Measurements from ENCODE around the gene ERC1.
"Not testable (repeated sequence)": the region's sequence is repeated elsewhere in the genome, so short reads cannot be mapped to it uniquely, and the experiment has no call there.

Gene ERC1

DNA sequence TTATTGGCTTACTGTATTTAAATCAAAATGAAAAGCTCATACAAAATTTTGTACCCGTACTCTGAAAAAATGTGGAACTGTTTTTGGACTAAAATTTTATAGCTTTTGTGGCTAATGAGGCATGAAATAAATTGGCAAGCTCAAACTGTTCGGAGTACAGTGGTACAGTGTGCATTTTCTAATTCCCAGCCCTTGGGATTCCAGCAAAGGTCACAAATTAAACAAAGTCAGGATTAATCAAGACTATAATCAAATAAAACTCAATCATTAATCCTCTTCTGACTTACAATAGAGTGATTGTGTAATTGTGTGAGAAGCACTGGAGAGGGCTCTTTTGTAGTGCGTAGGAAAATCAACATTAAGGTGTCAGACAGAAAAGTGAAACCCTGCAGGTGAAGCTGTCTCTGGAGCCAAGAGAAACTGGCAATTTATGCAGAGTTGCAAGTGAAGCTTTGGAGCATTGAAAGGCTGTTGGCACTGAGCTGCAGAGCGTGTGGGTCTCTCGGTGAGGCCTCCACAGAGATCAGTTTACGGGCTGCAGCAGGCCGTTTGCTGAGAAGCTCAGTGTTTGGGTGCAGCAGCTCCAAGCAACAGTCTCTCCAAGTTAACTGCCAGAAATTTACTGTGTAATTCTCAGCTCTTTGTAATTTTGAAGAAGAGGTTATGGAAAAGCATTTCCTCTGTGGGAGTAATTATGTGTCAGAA lies 327.5 kb downstream of the ERC1 start:
- Mint-ChIP-seq H3K9me3 (no peaks in the 10 kb centered on the region), H3K4me1 (peaks cover 6% of the 10 kb centered on the region), H3K27me3 (no peaks in the 10 kb centered on the region), H3K27ac (no peak overlapping the region), H3K4me3 (no peak overlapping the region)
- no peak for ATAC-seq
- no peak for DNase-seq

DNA sequence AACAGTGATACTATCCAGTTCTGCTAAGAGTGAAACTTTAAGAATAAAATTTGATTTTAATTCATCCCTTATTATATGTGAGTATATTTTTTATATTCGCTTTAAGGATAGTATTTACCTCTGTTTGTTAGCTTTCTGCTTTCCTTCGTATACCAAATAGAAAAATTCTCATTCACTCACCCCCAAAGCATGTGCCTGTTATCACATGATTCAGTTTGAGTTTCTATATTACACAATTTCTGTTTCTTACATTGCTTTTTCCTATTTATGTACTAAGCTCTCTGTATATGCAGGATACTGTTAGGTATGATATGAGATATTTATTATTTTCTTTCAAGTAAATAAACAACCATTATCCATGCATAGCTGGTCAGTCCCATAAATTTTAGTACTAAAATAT lies 328.2 kb downstream of the ERC1 start:
- no peaks in the 10 kb centered on the region for H3K27me3 Mint-ChIP-seq
- H3K4me1 Mint-ChIP-seq: peaks cover 6% of the 10 kb centered on the region
- no peak overlapping the region for H3K4me3 Mint-ChIP-seq
- DNase-seq: no peak
- no peak overlapping the region for H3K27ac Mint-ChIP-seq
- no peak for ATAC-seq
- H3K9me3 Mint-ChIP-seq: no peaks in the 10 kb centered on the region

DNA sequence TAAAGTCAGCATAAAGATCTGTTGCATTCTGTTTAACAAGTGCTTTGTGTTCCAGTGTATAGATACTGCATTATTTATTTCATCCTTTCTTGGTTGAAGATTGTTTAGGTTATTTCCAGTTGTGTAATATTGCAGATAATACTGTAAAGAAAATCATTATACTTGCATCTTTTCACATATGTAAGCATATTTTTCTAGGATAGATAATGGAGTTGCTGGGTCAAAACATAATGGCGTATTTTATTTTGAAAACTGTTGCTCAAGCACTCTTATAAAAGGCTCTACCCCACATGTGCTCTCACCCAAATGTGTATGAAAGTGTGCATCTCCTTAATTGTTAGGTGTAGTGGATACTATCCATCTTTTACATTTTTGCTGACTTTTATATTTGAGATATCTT lies 329.0 kb downstream of the ERC1 start:
- H3K27ac Mint-ChIP-seq: no peak overlapping the region
- H3K9me3 Mint-ChIP-seq: no peaks in the 10 kb centered on the region
- H3K27me3 Mint-ChIP-seq: no peaks in the 10 kb centered on the region
- DNase-seq (no peak), ATAC-seq (no peak)
- peaks cover 6% of the 10 kb centered on the region for H3K4me1 Mint-ChIP-seq
- H3K4me3 Mint-ChIP-seq: no peak overlapping the region

- no peaks in the 10 kb centered on the region for H3K9me3 Mint-ChIP-seq
- H3K27ac Mint-ChIP-seq: no peak overlapping the region
- H3K27me3 Mint-ChIP-seq: no peaks in the 10 kb centered on the region
- DNase-seq: no peak
- H3K4me1 Mint-ChIP-seq: peaks cover 6% of the 10 kb centered on the region
- ATAC-seq: no peak
- H3K4me3 Mint-ChIP-seq: no peak overlapping the region
These were observed 331.8 kb downstream of the ERC1 start for GRCh38 chr12:1322821-1323220.

GRCh38 chr12:1324099-1324498 lies 333.1 kb downstream of the ERC1 start:
- no peaks in the 10 kb centered on the region for H3K27me3 Mint-ChIP-seq
- no peak overlapping the region for H3K4me3 Mint-ChIP-seq
- H3K4me1 Mint-ChIP-seq: peaks cover 6% of the 10 kb centered on the region
- no peak for DNase-seq
- no peak overlapping the region for H3K27ac Mint-ChIP-seq
- H3K9me3 Mint-ChIP-seq: no peaks in the 10 kb centered on the region
- no peak for ATAC-seq

GRCh38 chr12:1324910-1325309 lies 333.9 kb downstream of the ERC1 start:
- H3K27ac Mint-ChIP-seq: no peak overlapping the region
- H3K4me1 Mint-ChIP-seq: peaks cover 6% of the 10 kb centered on the region
- H3K9me3 Mint-ChIP-seq: no peaks in the 10 kb centered on the region
- H3K27me3 Mint-ChIP-seq: no peaks in the 10 kb centered on the region
- H3K4me3 Mint-ChIP-seq: no peak overlapping the region
- no peak for ATAC-seq
- DNase-seq: no peak

GRCh38 chr12:1325666-1326065 lies 334.6 kb downstream of the ERC1 start:
- peaks cover 6% of the 10 kb centered on the region for H3K4me1 Mint-ChIP-seq

DNA sequence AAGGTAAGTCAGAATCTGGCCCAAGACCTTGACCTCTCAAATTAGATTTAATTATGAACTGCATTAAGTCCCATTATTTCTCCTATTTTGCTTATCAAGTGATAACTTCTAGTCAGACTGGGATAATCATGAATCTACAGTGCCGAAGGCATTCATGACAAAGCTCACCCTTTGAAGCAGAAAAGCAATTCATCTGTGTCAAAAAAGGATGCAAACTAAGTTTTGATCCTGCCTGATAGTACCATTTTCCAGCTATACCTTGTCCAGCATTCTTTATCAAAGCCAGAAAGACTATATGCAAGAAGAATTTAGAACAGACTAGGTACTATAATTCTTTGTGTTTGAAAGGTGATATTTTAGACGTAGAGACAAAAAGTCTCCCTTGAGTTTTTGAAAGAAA lies 335.2 kb downstream of the ERC1 start:
- no peaks in the 10 kb centered on the region for H3K9me3 Mint-ChIP-seq
- H3K27ac Mint-ChIP-seq: no peak overlapping the region
- peaks cover 6% of the 10 kb centered on the region for H3K4me1 Mint-ChIP-seq
- ATAC-seq (no peak), DNase-seq (no peak)
- no peaks in the 10 kb centered on the region for H3K27me3 Mint-ChIP-seq
- H3K4me3 Mint-ChIP-seq: no peak overlapping the region

More at GRCh38 chr12:1325666-1326065, 334.6 kb downstream of the ERC1 start:
- no peaks in the 10 kb centered on the region for H3K9me3 Mint-ChIP-seq
- no peak overlapping the region for H3K4me3 Mint-ChIP-seq
- H3K27ac Mint-ChIP-seq: no peak overlapping the region
- H3K27me3 Mint-ChIP-seq: no peaks in the 10 kb centered on the region
- DNase-seq (no peak), ATAC-seq (peak; percentile 91)

DNA sequence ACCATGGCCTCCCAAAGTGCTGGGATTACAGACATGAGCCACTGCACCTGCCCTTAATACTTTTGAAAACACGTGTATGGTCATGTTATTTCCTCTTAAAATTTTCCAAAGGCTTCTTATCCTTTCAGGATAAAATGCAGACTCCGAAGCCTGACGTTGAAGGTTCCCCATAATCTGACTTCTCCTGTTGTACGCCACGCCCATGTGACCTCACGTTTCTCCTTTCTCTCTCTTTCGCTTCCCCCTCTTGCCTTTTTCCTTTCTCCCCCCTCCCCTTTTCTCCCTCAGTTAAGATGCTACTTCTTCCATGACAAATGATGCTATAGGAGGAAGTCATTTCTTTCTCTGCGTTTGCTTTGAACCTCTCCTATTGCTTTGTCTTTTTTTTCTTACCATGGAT lies 337.4 kb downstream of the ERC1 start:
- Mint-ChIP-seq H3K27me3 (no peaks in the 10 kb centered on the region), H3K27ac (no peak overlapping the region), H3K4me1 (no peaks in the 10 kb centered on the region), H3K4me3 (no peak overlapping the region), H3K9me3 (no peaks in the 10 kb centered on the region)
- DNase-seq: no peak
- no peak for ATAC-seq

- ATAC-seq (no peak), DNase-seq (no peak)
- no peak overlapping the region for H3K27ac Mint-ChIP-seq
- no peak overlapping the region for H3K4me3 Mint-ChIP-seq
- no peaks in the 10 kb centered on the region for H3K27me3 Mint-ChIP-seq
- H3K4me1 Mint-ChIP-seq: no peaks in the 10 kb centered on the region
- H3K9me3 Mint-ChIP-seq: peaks cover 0 to 8% of the 10 kb centered on the region in 2 donors
These were observed 338.9 kb downstream of the ERC1 start for GRCh38 chr12:1329784-1330476.

DNA sequence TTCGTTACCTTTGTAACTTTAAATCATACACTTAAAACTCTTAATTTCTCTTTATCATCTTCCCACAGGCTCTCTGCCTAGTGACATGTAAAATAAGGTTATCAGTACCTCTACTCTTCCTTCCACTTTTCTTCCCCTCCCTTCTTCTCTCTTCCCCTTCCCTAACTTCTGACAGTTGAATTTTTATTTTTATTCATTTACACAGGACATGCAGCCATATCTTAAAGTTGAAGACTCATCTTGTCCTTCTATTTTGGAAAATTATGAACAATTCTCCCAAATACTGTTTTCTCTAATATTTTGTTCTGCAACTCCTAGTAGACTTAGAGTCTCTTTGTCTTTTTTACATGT lies 339.4 kb downstream of the ERC1 start:
- Mint-ChIP-seq H3K4me1 (no peaks in the 10 kb centered on the region), H3K4me3 (no peak overlapping the region), H3K27me3 (no peaks in the 10 kb centered on the region), H3K27ac (no peak overlapping the region), H3K9me3 (peaks cover 0 to 8% of the 10 kb centered on the region in 2 donors)
- DNase-seq: no peak
- ATAC-seq: no peak

DNA sequence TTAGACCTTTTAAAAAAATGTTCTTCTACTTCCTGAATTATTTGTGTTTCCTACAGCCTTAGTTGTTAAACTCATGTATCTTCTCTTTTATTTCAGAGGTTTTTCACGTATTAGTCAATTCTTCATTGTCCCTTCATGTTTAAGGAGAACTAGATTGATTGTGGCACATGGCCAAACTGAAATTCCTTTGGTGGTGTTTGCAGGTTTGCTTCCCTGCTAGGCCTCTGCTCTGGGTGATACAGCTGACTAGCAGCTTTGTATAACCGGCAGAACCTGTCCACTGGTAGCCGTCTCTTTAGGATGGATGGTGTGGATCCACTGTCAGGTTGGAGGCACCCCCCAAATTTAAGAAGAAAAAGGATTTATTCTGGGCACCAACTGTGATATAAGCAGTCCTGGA lies 341.3 kb downstream of the ERC1 start:
- Mint-ChIP-seq H3K9me3 (peaks cover 0 to 8% of the 10 kb centered on the region in 2 donors), H3K4me1 (no peaks in the 10 kb centered on the region), H3K27me3 (no peaks in the 10 kb centered on the region), H3K4me3 (no peak overlapping the region), H3K27ac (no peak overlapping the region)
- ATAC-seq (no peak), DNase-seq (no peak)

DNA sequence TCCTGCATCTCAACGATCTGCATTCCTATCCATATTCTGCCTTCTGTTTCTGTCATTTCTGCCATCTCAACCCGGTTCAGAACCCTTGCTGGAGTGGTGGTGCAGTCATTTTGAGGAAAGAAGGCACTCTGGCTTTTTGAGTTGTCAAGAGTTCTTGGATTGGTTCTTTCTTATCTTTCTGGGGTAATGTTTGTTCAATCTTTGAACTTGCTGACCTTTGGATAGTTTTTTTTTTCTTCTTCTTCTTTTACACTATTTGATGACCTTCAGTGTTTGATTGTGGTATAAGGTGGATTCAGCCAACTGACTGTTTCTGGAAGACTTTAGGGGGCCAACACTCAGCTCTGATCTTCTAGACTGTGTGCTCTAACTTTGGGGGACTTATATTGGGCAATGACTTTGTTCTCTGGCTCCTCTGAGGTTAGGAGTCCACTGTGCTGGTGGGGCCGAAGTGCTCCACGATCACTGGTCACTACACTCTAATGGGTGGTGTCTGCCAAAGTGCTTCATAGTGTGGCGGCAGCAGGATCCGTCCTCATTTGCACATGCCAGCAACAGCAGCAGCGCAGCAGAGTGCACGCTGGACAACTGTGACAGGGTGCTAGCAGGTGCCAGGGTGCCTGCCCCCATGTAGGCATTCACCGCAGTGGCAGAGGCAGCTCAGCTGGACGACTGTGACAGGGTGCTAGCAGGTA lies 347.6 kb downstream of the ERC1 start:
- Mint-ChIP-seq H3K9me3 (peaks cover 0 to 8% of the 10 kb centered on the region in 2 donors), H3K27me3 (no peaks in the 10 kb centered on the region), H3K4me1 (peaks cover 5% of the 10 kb centered on the region), H3K4me3 (no peak overlapping the region), H3K27ac (no peak overlapping the region)
- no peak for DNase-seq
- no peak for ATAC-seq

GRCh38 chr12:1339178-1339541 lies 348.1 kb downstream of the ERC1 start:
- H3K4me1 Mint-ChIP-seq, H3K27me3 Mint-ChIP-seq, H3K9me3 Mint-ChIP-seq, H3K27ac Mint-ChIP-seq, ATAC-seq, DNase-seq, H3K4me3 Mint-ChIP-seq: not testable (repeated sequence)

DNA sequence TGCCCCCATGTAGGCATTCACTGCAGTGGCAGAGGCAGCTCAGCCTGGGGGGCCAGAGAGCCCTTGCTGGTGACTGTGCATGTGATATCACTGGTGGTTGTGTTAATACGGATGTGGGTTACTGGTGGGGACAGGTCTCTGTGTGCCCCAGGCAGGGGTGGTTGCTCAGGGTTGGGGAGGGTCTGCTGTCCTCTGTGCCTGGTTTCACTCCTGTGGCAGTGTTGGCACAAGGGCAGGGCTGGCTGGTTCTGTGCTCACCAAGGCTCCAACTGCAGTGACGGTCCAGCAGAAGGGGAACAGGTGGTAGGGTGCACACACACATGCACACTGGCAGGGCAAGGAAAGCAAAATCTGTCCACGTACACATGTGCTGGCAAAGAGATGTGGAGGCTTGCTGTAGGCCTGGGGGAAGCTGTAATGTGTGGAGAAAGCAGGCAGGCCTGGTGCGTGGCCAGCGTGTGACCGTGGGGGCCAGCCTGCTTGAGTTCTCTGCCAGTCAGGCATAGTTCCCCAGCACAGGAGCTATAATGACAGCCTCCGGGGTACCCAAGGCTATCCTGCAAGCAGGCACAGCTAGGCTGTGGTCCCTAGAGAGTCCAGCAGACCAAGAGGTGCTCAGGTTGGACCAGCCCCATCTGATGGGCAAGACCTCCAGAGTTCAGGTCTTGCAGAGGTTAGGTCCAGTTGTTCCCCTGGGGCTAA lies 348.7 kb downstream of the ERC1 start:
- H3K4me3 Mint-ChIP-seq: no peak overlapping the region
- H3K27me3 Mint-ChIP-seq: no peaks in the 10 kb centered on the region
- peaks cover 12% of the 10 kb centered on the region for H3K4me1 Mint-ChIP-seq
- no peak for DNase-seq
- no peak for ATAC-seq
- H3K27ac Mint-ChIP-seq: no peak overlapping the region
- H3K9me3 Mint-ChIP-seq: peaks cover 0 to 2% of the 10 kb centered on the region in 2 donors

DNA sequence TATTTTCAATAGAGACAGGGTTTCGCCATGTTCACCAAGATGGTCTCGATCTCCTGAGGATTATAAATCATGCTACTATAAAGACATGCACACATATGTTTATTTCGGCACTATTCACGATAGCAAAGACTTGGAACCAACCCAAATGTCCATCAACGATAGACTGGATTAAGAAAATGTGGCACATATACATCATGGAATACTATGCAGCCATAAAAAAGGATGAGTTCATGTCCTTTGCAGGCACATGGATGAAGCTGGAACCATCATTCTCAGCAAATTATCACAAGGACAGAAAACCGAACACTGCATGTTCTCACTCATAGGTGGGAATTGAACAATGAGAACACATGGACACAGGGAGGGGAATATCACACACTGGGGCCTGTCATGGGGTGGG lies 350.2 kb downstream of the ERC1 start:
- H3K4me1 Mint-ChIP-seq: peaks cover 12% of the 10 kb centered on the region
- ATAC-seq, H3K9me3 Mint-ChIP-seq: not testable (repeated sequence)

More for the DNA sequence above, 350.2 kb downstream of the ERC1 start:
- not testable (repeated sequence) for H3K27me3 Mint-ChIP-seq, H3K27ac Mint-ChIP-seq, H3K4me3 Mint-ChIP-seq, DNase-seq

Data from stimulated activated naive CD8-positive, alpha-beta T cell treated with anti-CD3 and anti-CD28 coated beads, Interleukin-15, amount 100 ng/mL, for 72 hours (primary cell).